ENCODE measurements around the gene INPPL1. TPM values are rescaled to one million over a fixed set of nuclear protein-coding genes. Genes with fewer than 3 reads are reported as not detected.
A peak's percentile ranks its signal among the peaks of the same experiment; 100 is the strongest.

Gene INPPL1
- total RNA-seq, 1 experiment from 2014 or later: 214 TPM

DNA sequence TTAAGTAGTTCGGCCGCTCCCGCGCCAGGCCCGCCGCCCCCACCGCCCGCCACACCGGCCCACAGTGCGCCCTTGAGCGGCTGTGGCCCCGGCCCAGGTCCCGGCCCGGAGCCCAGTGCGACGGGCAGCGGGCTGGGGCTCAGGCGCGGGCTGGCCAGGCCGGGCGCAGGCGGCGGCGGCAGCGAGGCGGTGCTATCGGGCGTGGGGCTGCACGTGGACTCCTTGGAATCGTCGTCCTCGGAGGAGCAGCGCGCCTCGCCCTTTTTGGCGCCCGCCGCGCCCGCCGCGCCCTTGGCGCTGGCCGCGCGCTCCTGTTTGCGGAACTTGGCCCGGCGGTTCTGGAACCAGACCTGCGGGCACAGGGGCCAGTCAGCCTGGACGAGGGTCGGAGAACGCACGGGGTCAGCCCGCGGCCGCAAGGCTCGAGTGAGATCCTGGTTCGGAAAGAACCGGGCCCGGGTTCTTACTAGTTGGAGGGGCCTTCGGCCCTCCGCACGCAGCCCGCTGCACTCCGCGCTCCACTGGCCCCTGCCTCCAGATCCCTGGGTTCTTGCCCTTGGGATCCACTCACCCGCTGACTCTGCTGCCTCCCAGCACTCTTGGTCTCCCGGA lies 15.4 kb downstream of the INPPL1 start:
- H3K9me3 ChIP-seq (ENCODE audit: control insufficient read depth, low read depth, low read length): no peaks in the 10 kb centered on the region
- no peak overlapping the region for H3K27ac ChIP-seq (ENCODE audit: insufficient read length, low read depth, low read length)
- no peak overlapping the region for H2BK5ac ChIP-seq (ENCODE audit: insufficient read length, low read length)
- no peak overlapping the region for H3K9ac ChIP-seq (ENCODE audit: extremely low read depth, insufficient read length, low read length)
- H3K4ac ChIP-seq (ENCODE audit: low read depth, low read length): no peak overlapping the region
- no peak overlapping the region for H4K8ac ChIP-seq (replicated peaks; ENCODE audit: insufficient read length, low read depth, low read length)
- no peak overlapping the region for H3K27ac Mint-ChIP-seq
- H3K4me3 Mint-ChIP-seq: peak overlapping the region; percentile 61 to 85
- H3K27me3 ChIP-seq (ENCODE audit: insufficient read depth, low read length): peaks cover 51% of the 10 kb centered on the region
- H3K36me3 Mint-ChIP-seq (ENCODE audit: insufficient read depth in 1 of 3, low read depth in 3 of 3): peaks cover 5 to 31% (median 14%) of the 10 kb centered on the region in 3 experiments
- no peak overlapping the region for H4K91ac ChIP-seq (ENCODE audit: insufficient read length, low read depth, low read length)
- no peak overlapping the region for H4K5ac ChIP-seq (ENCODE audit: insufficient read length, low read depth, low read length)
- H3T11ph ChIP-seq (ENCODE audit: low read length): no peak overlapping the region
- H2BK12ac ChIP-seq (ENCODE audit: insufficient read length, low read depth, low read length): no peak overlapping the region
- TF ChIP-seq, protein P1, sequence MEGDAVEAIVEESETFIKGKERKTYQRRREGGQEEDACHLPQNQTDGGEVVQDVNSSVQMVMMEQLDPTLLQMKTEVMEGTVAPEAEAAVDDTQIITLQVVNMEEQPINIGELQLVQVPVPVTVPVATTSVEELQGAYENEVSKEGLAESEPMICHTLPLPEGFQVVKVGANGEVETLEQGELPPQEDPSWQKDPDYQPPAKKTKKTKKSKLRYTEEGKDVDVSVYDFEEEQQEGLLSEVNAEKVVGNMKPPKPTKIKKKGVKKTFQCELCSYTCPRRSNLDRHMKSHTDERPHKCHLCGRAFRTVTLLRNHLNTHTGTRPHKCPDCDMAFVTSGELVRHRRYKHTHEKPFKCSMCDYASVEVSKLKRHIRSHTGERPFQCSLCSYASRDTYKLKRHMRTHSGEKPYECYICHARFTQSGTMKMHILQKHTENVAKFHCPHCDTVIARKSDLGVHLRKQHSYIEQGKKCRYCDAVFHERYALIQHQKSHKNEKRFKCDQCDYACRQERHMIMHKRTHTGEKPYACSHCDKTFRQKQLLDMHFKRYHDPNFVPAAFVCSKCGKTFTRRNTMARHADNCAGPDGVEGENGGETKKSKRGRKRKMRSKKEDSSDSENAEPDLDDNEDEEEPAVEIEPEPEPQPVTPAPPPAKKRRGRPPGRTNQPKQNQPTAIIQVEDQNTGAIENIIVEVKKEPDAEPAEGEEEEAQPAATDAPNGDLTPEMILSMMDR (conservative IDR thresholded peaks at IDR 0.05): no peak
- no peak overlapping the region for H3K23ac ChIP-seq (ENCODE audit: insufficient read length, low read depth, low read length)
- no peak overlapping the region for H2BK120ac ChIP-seq (ENCODE audit: low read depth, low read length, poor library complexity, severe bottlenecking)
- H3K56ac ChIP-seq (ENCODE audit: insufficient read length, low read depth, low read length): no peak overlapping the region
- no peak overlapping the region for H2AK5ac ChIP-seq (ENCODE audit: insufficient read length, low read length)
- no peak overlapping the region for H2BK20ac ChIP-seq (ENCODE audit: low read depth, low read length, poor library complexity, severe bottlenecking)
- H3K18ac ChIP-seq (ENCODE audit: insufficient read length, low read depth, low read length): no peak overlapping the region
- H2AFZ ChIP-seq (ENCODE audit: low read length): no peak overlapping the region
- H2BK15ac ChIP-seq (ENCODE audit: low read depth, low read length): no peak overlapping the region
- peaks cover 42% of the 10 kb centered on the region for H3K27me3 Mint-ChIP-seq (ENCODE audit: low read depth)
- no CpG with 5 or more reads among the region's 69 CpGs for WGBS (ENCODE audit: extremely low coverage, insufficient read length, low lambda C conversion rate)
- peaks cover 33 to 48% of the 10 kb centered on the region in 2 experiments for H3K4me1 Mint-ChIP-seq
- peaks cover 26% of the 10 kb centered on the region for H3K23me2 ChIP-seq (ENCODE audit: insufficient read length, low read depth, low read length, poor library complexity, severe bottlenecking)
- H3K9me3 Mint-ChIP-seq: peaks cover 0 to 6% of the 10 kb centered on the region in 2 experiments; a peak in 3 of 5 replicates
- H4K20me1 ChIP-seq (ENCODE audit: control insufficient read depth, insufficient read depth, insufficient read length): peaks cover 2% of the 10 kb centered on the region
- no peaks in the 10 kb centered on the region for H3K79me1 ChIP-seq (ENCODE audit: insufficient read depth, low read depth, low read length, poor library complexity, severe bottlenecking)
- peak overlapping the region; percentile 51 for H3K4me2 ChIP-seq (ENCODE audit: insufficient read depth, insufficient read length, low read length)
- peaks cover 5% of the 10 kb centered on the region; the same call in 1 of the 2 replicates for H3K4me1 ChIP-seq (ENCODE audit: insufficient read depth, low read length)
- H3K79me2 ChIP-seq (ENCODE audit: insufficient read depth, low read length): no peaks in the 10 kb centered on the region
- peak; percentile 43 for DNase-seq
- H3K14ac ChIP-seq (ENCODE audit: insufficient read depth, low read length): peak overlapping the region; percentile 58
